Sigmoid colon (tissue), 4 donors: ENCODE results near the gene PNLIPRP3.

Source experiments
- EP300 ChIP-seq, 4 donors: sonication (generic); formaldehyde crosslinking; IDR thresholded peaks; one replicate each; pipeline ENCODE4 v1.6.1; 2017; ENCODE audit warnings: antibody characterized with exemption in 4 of 4
- POLR2A ChIP-seq, 2 donors: fragments of 450-650 bp; IDR thresholded peaks; one replicate each; pipeline ENCODE4 v1.6.1; 2016; ENCODE audit warnings: antibody characterized with exemption in 2 of 2, mild to moderate bottlenecking in 2 of 2, moderate library complexity in 2 of 2
- POLR2AphosphoS5 ChIP-seq, 4 donors: sonication (generic); formaldehyde crosslinking; IDR thresholded peaks; one replicate each; pipeline ENCODE4 v1.6.1; 2017; ENCODE audit warnings: antibody characterized with exemption in 4 of 4
- TF ChIP-seq, protein P1 (sequence below), 4 experiments: fragments of 450-650 bp in 3 of 4; fragments of 200-600 bp in 1 of 4; IDR thresholded peaks; one replicate each; pipeline ENCODE4 v1.5.1; 2016 to 2019; ENCODE audit warnings: antibody characterized with exemption in 4 of 4, mild to moderate bottlenecking in 3 of 4, moderate library complexity in 2 of 4

DNA sequence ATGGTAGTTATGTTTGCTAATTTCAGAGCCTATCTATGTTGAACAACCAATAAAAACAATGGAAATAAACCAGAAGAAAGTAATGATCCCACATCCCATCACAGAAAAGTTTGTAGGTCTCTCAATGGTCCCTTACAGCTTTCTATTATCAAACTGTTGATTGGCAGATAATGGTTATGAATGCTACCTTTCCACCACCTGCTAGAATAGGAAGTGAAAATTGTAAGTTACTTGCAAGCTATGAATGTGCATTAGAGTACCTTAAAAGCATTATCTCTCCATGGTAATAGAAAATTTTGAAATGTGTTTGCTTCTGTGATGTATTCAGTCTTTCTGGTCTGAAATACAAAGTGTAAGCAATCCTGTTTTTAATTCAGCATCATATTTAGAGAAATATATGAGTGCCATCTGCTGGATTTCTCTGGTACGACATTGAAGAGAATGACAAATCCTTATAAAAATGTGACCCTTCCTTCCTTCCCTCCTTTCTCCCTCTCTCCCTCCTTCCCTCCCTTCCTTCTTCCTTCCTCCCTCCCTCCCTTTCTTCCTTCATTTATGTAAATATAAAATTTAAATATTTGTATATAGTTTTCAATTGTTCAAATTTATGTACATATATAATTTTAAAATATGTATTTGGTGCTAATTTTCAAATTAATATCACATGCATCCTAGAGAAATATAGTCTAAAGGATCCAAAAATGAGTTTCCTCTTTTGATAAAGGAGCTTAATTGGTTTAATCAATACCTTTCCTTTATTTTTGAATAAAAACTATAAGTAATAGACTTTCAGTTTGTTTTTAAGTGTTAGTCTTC lies 41.4 kb upstream of the PNLIPRP3 start:
- TF ChIP-seq, protein P1, sequence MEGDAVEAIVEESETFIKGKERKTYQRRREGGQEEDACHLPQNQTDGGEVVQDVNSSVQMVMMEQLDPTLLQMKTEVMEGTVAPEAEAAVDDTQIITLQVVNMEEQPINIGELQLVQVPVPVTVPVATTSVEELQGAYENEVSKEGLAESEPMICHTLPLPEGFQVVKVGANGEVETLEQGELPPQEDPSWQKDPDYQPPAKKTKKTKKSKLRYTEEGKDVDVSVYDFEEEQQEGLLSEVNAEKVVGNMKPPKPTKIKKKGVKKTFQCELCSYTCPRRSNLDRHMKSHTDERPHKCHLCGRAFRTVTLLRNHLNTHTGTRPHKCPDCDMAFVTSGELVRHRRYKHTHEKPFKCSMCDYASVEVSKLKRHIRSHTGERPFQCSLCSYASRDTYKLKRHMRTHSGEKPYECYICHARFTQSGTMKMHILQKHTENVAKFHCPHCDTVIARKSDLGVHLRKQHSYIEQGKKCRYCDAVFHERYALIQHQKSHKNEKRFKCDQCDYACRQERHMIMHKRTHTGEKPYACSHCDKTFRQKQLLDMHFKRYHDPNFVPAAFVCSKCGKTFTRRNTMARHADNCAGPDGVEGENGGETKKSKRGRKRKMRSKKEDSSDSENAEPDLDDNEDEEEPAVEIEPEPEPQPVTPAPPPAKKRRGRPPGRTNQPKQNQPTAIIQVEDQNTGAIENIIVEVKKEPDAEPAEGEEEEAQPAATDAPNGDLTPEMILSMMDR (IDR thresholded peaks at IDR 0.05): peak; percentile 7 to 56 (median 42)
- TF ChIP-seq POLR2A (IDR thresholded peaks at IDR 0.05) (no peak), POLR2AphosphoS5 (IDR thresholded peaks at IDR 0.05) (no peak), EP300 (IDR thresholded peaks at IDR 0.05) (no peak)
